C4-2B (cell line): ENCODE results near the gene BEGAIN.

ENCODE experiments used
- H3K27ac ChIP-seq: fragments of 450-650 bp; 2 replicates; pipeline ENCODE4 v1.5.1; 2017
- CTCF ChIP-seq: fragments of 450-650 bp; conservative IDR thresholded peaks from 2 replicates; pipeline ENCODE4 v1.5.1; 2017; ENCODE audit warnings: mild to moderate bottlenecking
- ZFX ChIP-seq: fragments of 450-650 bp; IDR thresholded peaks from 2 replicates; pipeline ENCODE4 v1.6.1; 2017

The BEGAIN gene

GRCh38 chr14:100553471-100553870, 33.7 kb downstream of the BEGAIN start:
- no peak overlapping the region for H3K27ac ChIP-seq
- no peak for TF ChIP-seq CTCF
- no peak for TF ChIP-seq ZFX

- no peak for TF ChIP-seq ZFX
- no peak for TF ChIP-seq CTCF
- no peak overlapping the region for H3K27ac ChIP-seq
These were observed 34.6 kb downstream of the BEGAIN start for GRCh38 chr14:100552524-100553125.

- H3K27ac ChIP-seq = no peak overlapping the region
- TF ChIP-seq ZFX (no peak), CTCF (no peak)
These were observed 36.2 kb downstream of the BEGAIN start for GRCh38 chr14:100551056-100551455.

GRCh38 chr14:100549834-100550625, 37.2 kb downstream of the BEGAIN start:
- TF ChIP-seq CTCF = no peak
- H3K27ac ChIP-seq = no peak overlapping the region

- TF ChIP-seq CTCF = no peak
- no peak for TF ChIP-seq ZFX
- peak overlapping the region; percentile 62; the same call in 1 of the 2 replicates for H3K27ac ChIP-seq
These were observed 38.3 kb downstream of the BEGAIN start for GRCh38 chr14:100548939-100549338.

- H3K27ac ChIP-seq = peak overlapping the region; percentile 62
- no peak for TF ChIP-seq ZFX
- no peak for TF ChIP-seq CTCF
These were observed 38.9 kb downstream of the BEGAIN start for GRCh38 chr14:100548295-100548655.

- H3K27ac ChIP-seq = peak overlapping the region; percentile 62
These were observed 39.5 kb downstream of the BEGAIN start for GRCh38 chr14:100547633-100548294.

More at GRCh38 chr14:100547633-100548294, 39.5 kb downstream of the BEGAIN start:
- TF ChIP-seq ZFX = no peak
- no peak for TF ChIP-seq CTCF
